GM21515 (cell line): Measurements from ENCODE around the gene EIF5A.

Source experiments
- ATAC-seq: cut with Tn5 transposase; IDR thresholded peaks from one replicate; pipeline ENCODE4 v1.9.1; 2021; ENCODE audit not compliant: unreplicated experiment

EIF5A gene

GRCh38 chr17:7352910-7353635 is 45.6 kb downstream of the EIF5A start:
- ATAC-seq: no peak

- ATAC-seq: no peak
Measured at GRCh38 chr17:7354262-7354843, 46.9 kb downstream of the EIF5A start.

GRCh38 chr17:7355053-7355452 is 47.6 kb downstream of the EIF5A start, which contains the start of gene TMEM95:
TMEM95 (plus strand) TSS chr17:7355156; CDS start chr17:7355205, 49 bp downstream.
- ATAC-seq: no peak

- no peak for ATAC-seq
Measured at GRCh38 chr17:7355573-7355972, 48.1 kb downstream of the EIF5A start.

GRCh38 chr17:7356072-7356549 is 48.7 kb downstream of the EIF5A start:
- no peak for ATAC-seq

- ATAC-seq: no peak
Measured at GRCh38 chr17:7356756-7357155, 49.3 kb downstream of the EIF5A start.

GRCh38 chr17:7357381-7357780 is 50.0 kb downstream of the EIF5A start:
- no peak for ATAC-seq

- ATAC-seq: no peak
Measured at GRCh38 chr17:7361906-7362305, 54.5 kb downstream of the EIF5A start.
